ENCODE results near the gene C1GALT1.
"Not testable (repeated sequence)": the region's sequence is repeated elsewhere in the genome, so short reads cannot be mapped to it uniquely, and the experiment has no call there.

Gene C1GALT1

GRCh38 chr7:7192798-7193788 is 10.7 kb downstream of the C1GALT1 start:
- not testable (repeated sequence) for H3K27me3 ChIP-seq (replicated peaks; ENCODE audit: control insufficient read depth, insufficient read depth, low read length, poor library complexity, severe bottlenecking); H3K36me3 ChIP-seq (ENCODE audit: control insufficient read depth, insufficient read depth, low read length); H3K9me3 ChIP-seq (ENCODE audit: control insufficient read depth, low read length); H3K4me3 ChIP-seq (ENCODE audit: insufficient read depth, low read depth, low read length, poor library complexity, severe bottlenecking); DNase-seq
- peak overlapping the region; percentile 22 for H3K27ac ChIP-seq (ENCODE audit: insufficient read depth, low read length, poor library complexity, severe bottlenecking)
- H3K4me1 ChIP-seq (ENCODE audit: control insufficient read depth, insufficient read depth, low read length, poor library complexity, severe bottlenecking): peaks cover 17% of the 10 kb centered on the region

GRCh38 chr7:7199592-7199991 is 17.2 kb downstream of the C1GALT1 start:
- not testable (repeated sequence) for H3K4me3 ChIP-seq (ENCODE audit: insufficient read depth, low read depth, low read length, poor library complexity, severe bottlenecking); H3K36me3 ChIP-seq (ENCODE audit: control insufficient read depth, insufficient read depth, low read length); H3K27me3 ChIP-seq (replicated peaks; ENCODE audit: control insufficient read depth, insufficient read depth, low read length, poor library complexity, severe bottlenecking); DNase-seq; H3K27ac ChIP-seq (ENCODE audit: insufficient read depth, low read length, poor library complexity, severe bottlenecking); H3K9me3 ChIP-seq (ENCODE audit: control insufficient read depth, low read length)
- peaks cover 22% of the 10 kb centered on the region for H3K4me1 ChIP-seq (ENCODE audit: control insufficient read depth, insufficient read depth, low read length, poor library complexity, severe bottlenecking)

- H3K4me1 ChIP-seq (ENCODE audit: control insufficient read depth, insufficient read depth, low read length, poor library complexity, severe bottlenecking): peaks cover 20% of the 10 kb centered on the region
- H3K36me3 ChIP-seq (ENCODE audit: control insufficient read depth, insufficient read depth, low read length); DNase-seq; H3K4me3 ChIP-seq (ENCODE audit: insufficient read depth, low read depth, low read length, poor library complexity, severe bottlenecking); H3K9me3 ChIP-seq (ENCODE audit: control insufficient read depth, low read length); H3K27me3 ChIP-seq (replicated peaks; ENCODE audit: control insufficient read depth, insufficient read depth, low read length, poor library complexity, severe bottlenecking); H3K27ac ChIP-seq (ENCODE audit: insufficient read depth, low read length, poor library complexity, severe bottlenecking): not testable (repeated sequence)
These were observed 17.9 kb downstream of the C1GALT1 start for GRCh38 chr7:7200255-7200654.

DNA sequence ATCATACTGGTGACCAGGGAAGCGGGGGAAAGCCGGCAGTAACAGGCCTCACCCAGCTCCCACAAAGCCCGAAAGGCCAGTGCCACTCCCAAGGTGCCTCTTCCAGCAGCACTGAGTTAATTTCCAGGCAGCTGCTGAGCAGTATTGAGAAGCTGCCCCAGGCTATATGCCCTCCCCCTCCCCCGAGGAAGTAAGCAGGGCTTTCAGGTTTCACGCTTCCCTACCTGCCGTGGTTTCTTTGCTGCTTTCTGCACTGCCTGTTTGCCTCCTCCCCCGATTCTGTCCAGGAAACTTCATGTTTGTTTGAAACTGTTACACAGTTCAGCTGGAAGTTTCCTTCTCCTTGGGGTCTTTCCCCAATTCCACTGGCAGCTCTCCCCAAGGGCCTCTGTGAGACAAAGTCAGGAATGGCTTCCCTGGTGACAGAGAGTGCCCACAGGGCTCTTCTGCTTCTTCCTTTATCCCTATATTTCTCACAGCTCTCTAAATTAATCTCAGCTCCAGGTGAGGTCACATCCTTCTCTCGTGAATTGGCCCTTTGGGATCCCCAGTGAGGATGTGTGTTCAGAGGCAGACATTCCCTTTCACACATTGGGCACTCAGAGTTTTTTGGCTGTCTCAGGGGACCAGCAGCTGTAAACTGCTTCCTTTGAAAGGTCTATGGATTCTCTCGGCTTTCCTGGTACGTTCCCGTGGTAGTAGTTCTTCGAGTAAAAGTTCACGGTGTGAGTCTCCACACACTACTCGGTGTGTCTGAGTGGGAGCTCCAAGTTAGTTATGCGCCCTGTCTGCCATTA is 19.4 kb downstream of the C1GALT1 start:
- peak in 2 of 3 donors; percentile 5 to 20 for DNase-seq
- no peaks in the 10 kb centered on the region for H3K27me3 ChIP-seq (replicated peaks; ENCODE audit: control insufficient read depth, insufficient read depth, low read length, poor library complexity, severe bottlenecking)
- H3K4me1 ChIP-seq (ENCODE audit: control insufficient read depth, insufficient read depth, low read length, poor library complexity, severe bottlenecking): peaks cover 17% of the 10 kb centered on the region
- H3K27ac ChIP-seq (ENCODE audit: insufficient read depth, low read length, poor library complexity, severe bottlenecking): peak overlapping the region; percentile 20
- H3K4me3 ChIP-seq (ENCODE audit: insufficient read depth, low read depth, low read length, poor library complexity, severe bottlenecking): peak overlapping the region; percentile 26
- no peaks in the 10 kb centered on the region for H3K36me3 ChIP-seq (ENCODE audit: control insufficient read depth, insufficient read depth, low read length)
- H3K9me3 ChIP-seq (ENCODE audit: control insufficient read depth, low read length): no peaks in the 10 kb centered on the region

GRCh38 chr7:7202375-7202720 is 20.0 kb downstream of the C1GALT1 start:
- Histone ChIP-seq H3K9me3 (ENCODE audit: control insufficient read depth, low read length) (no peaks in the 10 kb centered on the region), H3K4me3 (ENCODE audit: insufficient read depth, low read depth, low read length, poor library complexity, severe bottlenecking) (no peak overlapping the region), H3K36me3 (ENCODE audit: control insufficient read depth, insufficient read depth, low read length) (no peaks in the 10 kb centered on the region), H3K27ac (ENCODE audit: insufficient read depth, low read length, poor library complexity, severe bottlenecking) (no peak overlapping the region), H3K27me3 (replicated peaks; ENCODE audit: control insufficient read depth, insufficient read depth, low read length, poor library complexity, severe bottlenecking) (no peaks in the 10 kb centered on the region), H3K4me1 (ENCODE audit: control insufficient read depth, insufficient read depth, low read length, poor library complexity, severe bottlenecking) (peaks cover 17% of the 10 kb centered on the region)
- no peak for DNase-seq

DNA sequence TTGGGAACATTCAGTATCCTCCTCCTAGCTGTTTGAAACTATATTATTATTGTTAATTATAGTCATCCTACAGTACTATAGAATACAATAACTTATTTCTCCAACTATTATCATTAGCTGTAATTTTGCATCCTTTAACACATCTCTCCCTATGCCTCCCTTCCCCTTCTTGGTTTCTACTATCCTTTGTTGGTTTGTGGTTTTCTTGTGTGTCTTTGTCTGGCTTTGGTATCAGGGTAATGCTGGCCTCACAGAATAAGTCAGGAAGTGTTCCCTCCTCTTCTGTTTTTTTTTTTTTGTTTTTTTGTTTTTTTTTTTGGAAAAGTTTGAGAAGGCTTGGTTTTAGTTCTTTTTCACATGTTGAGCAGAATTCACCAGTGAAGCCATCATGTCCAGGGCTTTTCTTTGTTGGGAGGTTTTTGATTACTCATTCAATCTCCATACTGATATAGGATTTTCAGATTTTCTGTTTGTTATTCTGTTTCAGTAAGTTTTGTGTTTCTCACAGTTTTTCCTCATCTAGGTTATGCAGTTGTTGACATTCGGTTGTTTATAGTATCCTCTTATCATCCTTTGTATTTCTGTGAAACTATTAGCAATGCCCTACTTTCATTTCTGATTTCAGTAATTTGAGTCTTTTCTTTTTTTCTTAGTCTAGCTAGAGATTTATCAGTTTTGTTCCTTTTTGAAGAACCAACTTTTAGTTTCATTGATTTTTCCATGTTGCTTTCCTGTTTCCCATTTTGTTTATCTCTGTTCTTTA is 21.6 kb downstream of the C1GALT1 start:
- Histone ChIP-seq H3K4me3 (ENCODE audit: insufficient read depth, low read depth, low read length, poor library complexity, severe bottlenecking) (peak overlapping the region; percentile 16), H3K4me1 (ENCODE audit: control insufficient read depth, insufficient read depth, low read length, poor library complexity, severe bottlenecking) (peaks cover 17% of the 10 kb centered on the region), H3K36me3 (ENCODE audit: control insufficient read depth, insufficient read depth, low read length) (no peaks in the 10 kb centered on the region), H3K27me3 (replicated peaks; ENCODE audit: control insufficient read depth, insufficient read depth, low read length, poor library complexity, severe bottlenecking) (no peaks in the 10 kb centered on the region), H3K27ac (ENCODE audit: insufficient read depth, low read length, poor library complexity, severe bottlenecking) (no peak overlapping the region), H3K9me3 (ENCODE audit: control insufficient read depth, low read length) (no peaks in the 10 kb centered on the region)
- DNase-seq: no peak

GRCh38 chr7:7207876-7208275 is 25.5 kb downstream of the C1GALT1 start:
- no peak overlapping the region for H3K27ac ChIP-seq (ENCODE audit: insufficient read depth, low read length, poor library complexity, severe bottlenecking)
- H3K4me3 ChIP-seq (ENCODE audit: insufficient read depth, low read depth, low read length, poor library complexity, severe bottlenecking): no peak overlapping the region

GRCh38 chr7:7208520-7208919 is 26.2 kb downstream of the C1GALT1 start:
- H3K27me3 ChIP-seq (replicated peaks; ENCODE audit: control insufficient read depth, insufficient read depth, low read length, poor library complexity, severe bottlenecking): no peaks in the 10 kb centered on the region
- no peak overlapping the region for H3K4me3 ChIP-seq (ENCODE audit: insufficient read depth, low read depth, low read length, poor library complexity, severe bottlenecking)
- no peak overlapping the region for H3K27ac ChIP-seq (ENCODE audit: insufficient read depth, low read length, poor library complexity, severe bottlenecking)
- no peaks in the 10 kb centered on the region for H3K4me1 ChIP-seq (ENCODE audit: control insufficient read depth, insufficient read depth, low read length, poor library complexity, severe bottlenecking)
- no peak for DNase-seq
- no peaks in the 10 kb centered on the region for H3K36me3 ChIP-seq (ENCODE audit: control insufficient read depth, insufficient read depth, low read length)
- no peaks in the 10 kb centered on the region for H3K9me3 ChIP-seq (ENCODE audit: control insufficient read depth, low read length)

More at GRCh38 chr7:7207876-7208275, 25.5 kb downstream of the C1GALT1 start:
- no peaks in the 10 kb centered on the region for H3K9me3 ChIP-seq (ENCODE audit: control insufficient read depth, low read length)
- H3K27me3 ChIP-seq (replicated peaks; ENCODE audit: control insufficient read depth, insufficient read depth, low read length, poor library complexity, severe bottlenecking): no peaks in the 10 kb centered on the region
- DNase-seq: no peak
- H3K4me1 ChIP-seq (ENCODE audit: control insufficient read depth, insufficient read depth, low read length, poor library complexity, severe bottlenecking): peaks cover 4% of the 10 kb centered on the region
- no peaks in the 10 kb centered on the region for H3K36me3 ChIP-seq (ENCODE audit: control insufficient read depth, insufficient read depth, low read length)

DNA sequence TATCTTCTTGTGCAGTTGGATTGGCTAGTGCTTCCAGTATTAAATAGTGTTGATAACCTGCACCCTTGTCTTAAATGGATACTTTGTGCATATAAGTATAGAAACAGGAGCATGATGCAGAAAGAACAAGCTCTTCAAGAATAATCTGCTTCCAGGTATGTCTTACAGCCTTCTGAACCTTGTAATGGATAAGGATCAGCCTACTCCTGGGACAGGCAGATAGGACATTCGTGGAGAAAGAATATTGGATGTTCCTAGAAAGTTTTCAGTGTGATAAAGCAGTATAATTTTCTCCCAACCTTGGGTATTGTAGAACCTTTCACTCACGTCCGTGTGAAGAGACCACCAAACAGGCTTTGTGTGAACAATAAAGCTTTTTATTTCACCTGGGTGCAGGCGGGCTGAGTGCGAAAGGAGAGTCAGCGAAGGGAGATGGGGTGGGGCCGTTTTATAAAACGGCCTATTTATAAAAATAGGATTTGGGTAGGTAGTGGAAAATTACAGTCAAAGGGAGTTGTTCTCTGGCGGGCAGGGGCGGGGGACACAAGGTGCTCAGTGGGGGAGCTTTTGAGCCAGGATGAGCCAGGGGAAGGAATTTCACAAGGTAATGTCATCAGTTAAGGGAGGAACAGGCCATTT is 27.2 kb downstream of the C1GALT1 start:
- Histone ChIP-seq H3K9me3 (ENCODE audit: control insufficient read depth, low read length) (no peaks in the 10 kb centered on the region), H3K4me1 (ENCODE audit: control insufficient read depth, insufficient read depth, low read length, poor library complexity, severe bottlenecking) (no peaks in the 10 kb centered on the region), H3K4me3 (ENCODE audit: insufficient read depth, low read depth, low read length, poor library complexity, severe bottlenecking) (no peak overlapping the region), H3K36me3 (ENCODE audit: control insufficient read depth, insufficient read depth, low read length) (no peaks in the 10 kb centered on the region), H3K27me3 (replicated peaks; ENCODE audit: control insufficient read depth, insufficient read depth, low read length, poor library complexity, severe bottlenecking) (no peaks in the 10 kb centered on the region), H3K27ac (ENCODE audit: insufficient read depth, low read length, poor library complexity, severe bottlenecking) (no peak overlapping the region)
- no peak for DNase-seq
